ENCODE results near the gene RTL9. TPM values are rescaled to one million over a fixed set of nuclear protein-coding genes. Genes with fewer than 3 reads are reported as not detected.
"Not testable (repeated sequence)": the region's sequence is repeated elsewhere in the genome, so short reads cannot be mapped to it uniquely, and the experiment has no call there.

The RTL9 gene
- total RNA-seq, 1 donor from 2014 or later, result not detected

- Mint-ChIP-seq H3K9me3 (no peaks in the 10 kb centered on the region), H3K4me1 (no peaks in the 10 kb centered on the region), H3K4me3 (no peak overlapping the region), H3K27ac (no peak overlapping the region), H3K27me3 (peaks cover 4% of the 10 kb centered on the region), H3K36me3 (ENCODE audit: low read depth) (no peaks in the 10 kb centered on the region)
- ChIA-PET CTCF (interaction anchor here (2.5 kb wide), 1 partner anchor 243 kb away, joined by 13 read pairs; no protein-coding TSS in a partner anchor), POLR2A (no interaction called here)
- DNase-seq, result no peak
- no peak for TF ChIP-seq CTCF (IDR thresholded peaks at IDR 0.05)
- intact Hi-C loops (cut with micrococcal nuclease), result no loop called here
- ATAC-seq (ENCODE audit: low read depth), result no peak
Observed at GRCh38 chrX:110402850-110403221, 44.2 kb downstream of the RTL9 start.

- Mint-ChIP-seq H3K27ac (no peak overlapping the region), H3K36me3 (ENCODE audit: low read depth) (no peaks in the 10 kb centered on the region), H3K4me3 (no peak overlapping the region), H3K27me3 (peaks cover 2% of the 10 kb centered on the region), H3K9me3 (no peaks in the 10 kb centered on the region), H3K4me1 (no peaks in the 10 kb centered on the region)
- DNase-seq (no peak), ATAC-seq (ENCODE audit: low read depth) (no peak)
- POLR2A ChIA-PET, result no interaction called here
- no peak for TF ChIP-seq CTCF (IDR thresholded peaks at IDR 0.05)
- intact Hi-C loops (cut with micrococcal nuclease), result no loop called here
- CTCF ChIA-PET, result interaction anchor here (2.5 kb wide), 1 partner anchor 244 kb away, joined by 13 read pairs; no protein-coding TSS in a partner anchor
Observed at GRCh38 chrX:110403441-110404238, 45.0 kb downstream of the RTL9 start.

- H3K9me3 Mint-ChIP-seq, result no peaks in the 10 kb centered on the region
- H3K36me3 Mint-ChIP-seq (ENCODE audit: low read depth), result no peaks in the 10 kb centered on the region
- H3K27ac Mint-ChIP-seq, result no peak overlapping the region
- DNase-seq (no peak), ATAC-seq (ENCODE audit: low read depth) (no peak)
- H3K4me1 Mint-ChIP-seq, result no peaks in the 10 kb centered on the region
- no peaks in the 10 kb centered on the region for H3K27me3 Mint-ChIP-seq
- POLR2A ChIA-PET, result no interaction called here
- no peak for TF ChIP-seq CTCF (IDR thresholded peaks at IDR 0.05)
- intact Hi-C loops (cut with micrococcal nuclease), result no loop called here
- CTCF ChIA-PET, result interaction anchor here (2.5 kb wide), 1 partner anchor 245 kb away, joined by 13 read pairs; no protein-coding TSS in a partner anchor
- H3K4me3 Mint-ChIP-seq, result no peak overlapping the region
Observed at GRCh38 chrX:110404376-110404775, 45.7 kb downstream of the RTL9 start.

GRCh38 chrX:110406250-110406649 lies 47.6 kb downstream of the RTL9 start:
- intact Hi-C loops (cut with micrococcal nuclease), result loop anchor here (5.0 kb wide), 1 partner anchor 89 kb away; the partner anchor contains the start of gene AMMECR1
- H3K9me3 Mint-ChIP-seq; ATAC-seq (ENCODE audit: low read depth); H3K4me3 Mint-ChIP-seq; H3K27ac Mint-ChIP-seq; H3K27me3 Mint-ChIP-seq; H3K36me3 Mint-ChIP-seq (ENCODE audit: low read depth); DNase-seq; POLR2A ChIA-PET; H3K4me1 Mint-ChIP-seq: not testable (repeated sequence)
- CTCF ChIA-PET, result interaction anchor here (8.7 to 11.2 kb wide), 2 partner anchors 247 to 260 kb away, joined by 63 to 213 read pairs; no protein-coding TSS in a partner anchor

GRCh38 chrX:110406822-110407221 lies 48.2 kb downstream of the RTL9 start:
- intact Hi-C loops (cut with micrococcal nuclease), result loop anchor here (5.0 kb wide), 1 partner anchor 90 kb away; the partner anchor contains the start of gene AMMECR1
- Mint-ChIP-seq H3K27me3 (no peaks in the 10 kb centered on the region), H3K27ac (no peak overlapping the region), H3K4me3 (no peak overlapping the region), H3K9me3 (no peaks in the 10 kb centered on the region), H3K4me1 (no peaks in the 10 kb centered on the region), H3K36me3 (ENCODE audit: low read depth) (no peaks in the 10 kb centered on the region)
- CTCF ChIA-PET, result interaction anchor here (0.6 to 11.2 kb wide), 5 partner anchors 238 to 1814 kb away, joined by 3 to 213 read pairs (median 7); no protein-coding TSS in a partner anchor
- ATAC-seq (ENCODE audit: low read depth) (no peak), DNase-seq (no peak)
- POLR2A ChIA-PET, result no interaction called here
- TF ChIP-seq CTCF (IDR thresholded peaks at IDR 0.05), result no peak

Data from activated B cell treated with CpG ODN at 0.5 μM for 24 hours (primary cell).